Astrocyte (in vitro differentiated cells and primary cell): ENCODE measurements around the gene BCL3. TPM values are rescaled to one million over a fixed set of nuclear protein-coding genes. Genes with fewer than 3 reads are reported as not detected.
"Not testable (repeated sequence)": the region's sequence is repeated elsewhere in the genome, so short reads cannot be mapped to it uniquely, and the experiment has no call there.

Source experiments
- DNase-seq: peaks from one replicate; pipeline ENCODE4 v3.0.0-alpha.2; 2010; ENCODE audit warnings: low read depth
- FAIRE-seq: peaks from 2 replicates; lab custom pipeline; 2011; peaks lifted over from hg19 to GRCh38; lab: Jason Lieb, UNC
- H2AFZ ChIP-seq: 2 replicates; pipeline ENCODE4 v1.6.0; 2012; ENCODE audit warnings: low read depth, low read length, inconsistent platforms
- H3K27ac ChIP-seq: 2 replicates; pipeline ENCODE4 v1.5.1; 2011; ENCODE audit warnings: low read depth, low read length, inconsistent platforms
- H3K27me3 ChIP-seq: 2 replicates; pipeline ENCODE4 v1.6.0; 2011; ENCODE audit warnings: low read length, inconsistent platforms; ENCODE audit not compliant: insufficient read depth
- H3K36me3 ChIP-seq: 2 replicates; pipeline ENCODE4 v1.5.1; 2011; ENCODE audit warnings: low read length, inconsistent platforms; ENCODE audit not compliant: insufficient read depth
- H3K4me1 ChIP-seq: 2 replicates; pipeline ENCODE4 v1.5.1; 2011; ENCODE audit warnings: low read length, inconsistent platforms; ENCODE audit not compliant: insufficient read depth
- H3K4me2 ChIP-seq: 2 replicates; pipeline ENCODE4 v1.6.0; 2012; ENCODE audit warnings: low read length, inconsistent platforms
- H3K4me3 ChIP-seq: 2 replicates; pipeline ENCODE4 v1.5.1; 2011; ENCODE audit warnings: low read depth, mild to moderate bottlenecking, low read length, inconsistent platforms; ENCODE audit not compliant: insufficient read depth
- H3K79me2 ChIP-seq: 2 replicates; pipeline ENCODE4 v1.6.0; 2012; ENCODE audit warnings: mild to moderate bottlenecking, low read length, inconsistent platforms; ENCODE audit not compliant: insufficient read depth
- H3K9ac ChIP-seq: 2 replicates; pipeline ENCODE4 v1.6.0; 2012; ENCODE audit warnings: mild to moderate bottlenecking, low read length, inconsistent platforms
- H3K9me3 ChIP-seq: 2 replicates; pipeline ENCODE4 v1.5.1; 2012; ENCODE audit warnings: low read depth, mild to moderate bottlenecking, low read length, inconsistent platforms; ENCODE audit not compliant: insufficient read depth
- H4K20me1 ChIP-seq: 2 replicates; pipeline ENCODE4 v1.6.0; 2012; ENCODE audit warnings: low read length, inconsistent platforms; ENCODE audit not compliant: insufficient read depth
- H3K27ac Mint-ChIP-seq: one replicate; pipeline ENCODE4 v1.8.0; 2021; ENCODE audit warnings: mild to moderate bottlenecking, mixed read lengths; ENCODE audit not compliant: unreplicated experiment
- H3K27me3 Mint-ChIP-seq: one replicate; pipeline ENCODE4 v1.8.0; 2021; ENCODE audit warnings: low read depth, mixed read lengths; ENCODE audit not compliant: unreplicated experiment
- H3K36me3 Mint-ChIP-seq: one replicate; pipeline ENCODE4 v1.8.0; 2021; ENCODE audit warnings: low read depth, mixed read lengths; ENCODE audit not compliant: unreplicated experiment
- H3K4me1 Mint-ChIP-seq: one replicate; pipeline ENCODE4 v1.8.0; 2021; ENCODE audit warnings: low read depth, mixed read lengths; ENCODE audit not compliant: unreplicated experiment
- H3K4me3 Mint-ChIP-seq: one replicate; pipeline ENCODE4 v1.8.0; 2021; ENCODE audit warnings: mild to moderate bottlenecking, moderate library complexity, mixed read lengths; ENCODE audit not compliant: unreplicated experiment
- H3K9me3 Mint-ChIP-seq: one replicate; pipeline ENCODE4 v1.8.0; 2021; ENCODE audit warnings: mild to moderate bottlenecking, mixed read lengths; ENCODE audit not compliant: unreplicated experiment
- CTCF ChIP-seq: IDR thresholded peaks from 2 replicates; pipeline ENCODE4 v1.5.1; 2011; ENCODE audit warnings: low read depth, mild to moderate bottlenecking, inconsistent platforms, low read length, moderate library complexity; ENCODE audit not compliant: insufficient read depth
- EZH2 ChIP-seq: IDR thresholded peaks from 2 replicates; pipeline ENCODE4 v1.6.1; 2012; ENCODE audit warnings: mild to moderate bottlenecking, low read length, inconsistent platforms; ENCODE audit not compliant: insufficient read depth
- total RNA-seq: library from RNA; stranded (reverse); gene quantifications from 2 replicates; pipeline ENCODE4 v1.2.1, GENCODE V29; 2021

Gene BCL3
- total RNA-seq, 1 donor from 2014 or later, result 17.3 TPM

- Mint-ChIP-seq H3K27ac (no peak overlapping the region), H3K4me1 (peaks cover 4% of the 10 kb centered on the region), H3K9me3 (peaks cover 9% of the 10 kb centered on the region), H3K36me3 (peaks cover 2% of the 10 kb centered on the region), H3K27me3 (peaks cover 2% of the 10 kb centered on the region), H3K4me3 (peak overlapping the region; percentile 21)
- TF ChIP-seq EZH2 (no peak), CTCF (no peak)
- Histone ChIP-seq H3K4me3 (no peak overlapping the region), H3K27ac (no peak overlapping the region), H3K4me1 (no peaks in the 10 kb centered on the region), H3K27me3 (no peaks in the 10 kb centered on the region), H3K36me3 (no peaks in the 10 kb centered on the region), H4K20me1 (no peaks in the 10 kb centered on the region), H3K79me2 (no peaks in the 10 kb centered on the region), H2AFZ (no peak overlapping the region), H3K4me2 (no peak overlapping the region), H3K9me3 (peaks cover 4% of the 10 kb centered on the region), H3K9ac (no peak overlapping the region)
- FAIRE-seq (no peak), DNase-seq (no peak)
Observed at GRCh38 chr19:44767295-44768180, 19.0 kb downstream of the BCL3 start.

DNA sequence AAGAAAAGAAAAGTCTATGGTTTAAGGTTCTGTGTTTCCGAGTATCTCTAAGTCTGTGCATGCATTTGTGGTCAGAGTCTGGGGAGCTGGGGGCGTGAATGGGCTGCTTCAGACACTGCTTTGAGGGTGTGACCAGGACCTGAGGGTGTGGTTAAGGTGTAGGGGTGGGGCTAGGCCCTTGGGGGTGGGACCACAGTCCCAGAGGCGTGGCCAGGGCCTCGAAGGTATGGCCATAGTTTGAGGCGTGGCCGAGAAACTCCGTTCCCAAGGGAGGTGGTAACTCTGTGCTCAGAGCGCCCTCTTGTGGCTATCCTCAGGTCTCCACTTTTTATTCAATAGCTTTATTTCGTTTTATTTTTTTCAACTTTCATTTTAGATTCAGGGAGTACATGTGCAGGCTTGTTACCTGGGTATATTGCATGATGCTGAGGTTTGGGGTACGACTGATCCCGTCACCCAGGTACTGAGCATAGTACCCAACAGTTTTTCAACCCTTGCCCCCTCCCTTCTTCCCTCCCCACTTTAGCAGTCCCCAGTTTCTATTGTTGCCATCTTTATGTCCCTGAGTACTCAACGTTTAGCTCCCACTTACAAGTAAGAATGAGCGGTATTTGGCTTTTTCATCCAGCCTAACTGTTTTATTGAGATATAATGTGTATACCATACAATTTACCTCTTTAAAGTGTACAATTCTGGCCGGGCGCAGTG lies 22.2 kb downstream of the BCL3 start:
- peaks cover 5% of the 10 kb centered on the region for H3K9me3 Mint-ChIP-seq
- H3K4me3 ChIP-seq, result no peak overlapping the region
- no peak overlapping the region for H3K27ac ChIP-seq
- peaks cover 4% of the 10 kb centered on the region for H3K9me3 ChIP-seq
- peak; percentile 80 for FAIRE-seq
- no peaks in the 10 kb centered on the region for H3K36me3 ChIP-seq
- peak overlapping the region; percentile 77 for H3K4me2 ChIP-seq
- H3K27me3 ChIP-seq, result no peaks in the 10 kb centered on the region
- TF ChIP-seq EZH2 (no peak), CTCF (peak; percentile 67)
- peaks cover 14% of the 10 kb centered on the region for H3K4me1 ChIP-seq
- H3K36me3 Mint-ChIP-seq, result peaks cover 2% of the 10 kb centered on the region
- peaks cover 2% of the 10 kb centered on the region for H3K27me3 Mint-ChIP-seq
- peak overlapping the region; percentile 75 for H3K27ac Mint-ChIP-seq
- peak overlapping the region; percentile 79 for H2AFZ ChIP-seq
- peak; percentile 87 for DNase-seq
- no peaks in the 10 kb centered on the region for H3K79me2 ChIP-seq
- H4K20me1 ChIP-seq, result no peaks in the 10 kb centered on the region
- H3K9ac ChIP-seq, result no peak overlapping the region
- H3K4me1 Mint-ChIP-seq, result peaks cover 10% of the 10 kb centered on the region
- H3K4me3 Mint-ChIP-seq, result no peak overlapping the region

- H3K4me2 ChIP-seq, H3K27me3 Mint-ChIP-seq, H3K27me3 ChIP-seq, H3K36me3 Mint-ChIP-seq, H3K9ac ChIP-seq, H3K4me3 ChIP-seq, H4K20me1 ChIP-seq, H2AFZ ChIP-seq, H3K79me2 ChIP-seq, H3K9me3 Mint-ChIP-seq, H3K27ac ChIP-seq, FAIRE-seq, H3K9me3 ChIP-seq, H3K4me3 Mint-ChIP-seq, DNase-seq, H3K36me3 ChIP-seq, H3K27ac Mint-ChIP-seq: not testable (repeated sequence)
- peaks cover 10% of the 10 kb centered on the region for H3K4me1 Mint-ChIP-seq
- H3K4me1 ChIP-seq, result peaks cover 14% of the 10 kb centered on the region
Observed at GRCh38 chr19:44772144-44772543, 23.6 kb downstream of the BCL3 start.
